Measurements from ENCODE around the gene ZNF575.

The ZNF575 gene

GRCh38 chr19:43575156-43575950 lies 42.4 kb downstream of the ZNF575 start, which contains the start of the genes PINLYP and XRCC1:
TSS of gene PINLYP (plus strand) at chr19:43575801. CDS start at chr19:43577192, 1,391 bp downstream.
TSS of gene XRCC1 (minus strand) at chr19:43575527. CDS start at chr19:43575458, 69 bp downstream.
- DNase-seq = peak; percentile 96

GRCh38 chr19:43575955-43576878 lies 43.2 kb downstream of the ZNF575 start:
- peak; percentile 19 for DNase-seq

DNA sequence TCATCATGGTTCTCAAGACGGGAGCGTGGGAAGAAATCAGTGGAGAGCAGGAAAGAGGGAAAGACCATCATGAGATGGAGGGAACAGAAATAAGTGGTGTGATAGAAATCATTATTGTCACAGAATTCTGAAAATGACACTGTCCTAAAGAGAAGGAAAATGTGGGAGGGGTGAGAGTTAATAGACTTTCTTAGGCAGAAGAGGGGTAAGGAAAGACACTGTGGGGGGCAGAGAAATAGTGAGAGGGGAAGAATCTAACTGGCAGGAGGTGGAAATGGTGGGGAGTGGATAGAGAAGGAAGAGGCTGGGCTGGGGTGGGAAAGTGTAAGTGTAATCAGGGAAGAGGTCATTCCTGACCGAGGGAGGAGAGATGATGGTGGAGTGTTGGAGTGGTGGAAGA lies 45.8 kb downstream of the ZNF575 start:
- DNase-seq = no peak

GRCh38 chr19:43581467-43581866 lies 48.5 kb downstream of the ZNF575 start:
- DNase-seq = no peak

- DNase-seq = no peak
These were observed 49.5 kb downstream of the ZNF575 start for GRCh38 chr19:43582495-43582894.

DNA sequence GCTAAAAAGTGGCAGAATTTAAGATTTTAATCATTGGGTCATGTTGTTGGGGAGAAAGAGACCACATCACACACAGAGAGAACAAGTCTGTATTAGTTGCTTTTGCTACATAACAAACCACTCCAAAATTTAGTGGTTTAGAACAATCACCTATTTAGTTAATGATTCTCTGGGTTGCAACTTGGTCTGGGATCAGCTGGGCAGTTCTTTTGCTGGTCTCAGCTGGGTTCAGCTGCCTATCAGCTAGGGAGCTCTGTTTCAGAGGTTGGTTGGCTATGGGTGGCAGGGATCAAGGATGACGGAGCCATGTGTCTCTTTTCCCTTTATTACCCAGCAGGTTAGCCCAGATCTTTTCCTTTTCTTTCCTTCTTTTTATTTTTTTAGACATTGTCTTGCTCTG lies 51.5 kb downstream of the ZNF575 start:
- no peak for DNase-seq
